GM08714 (cell line): ENCODE measurements around the gene RALY.

Source experiments
- H3K4me3 ChIP-seq: fragments of 200-500 bp; sonication (Bioruptor generic); 2 replicates; pipeline ENCODE4 v1.5.1; 2014; ENCODE audit warnings: mild to moderate bottlenecking, low read length, inconsistent platforms
- ZNF274 ChIP-seq: IDR thresholded peaks from 2 replicates; pipeline ENCODE4 v1.6.1; 2012; ENCODE audit warnings: mild to moderate bottlenecking, low read depth, low read length

Gene RALY

GRCh38 chr20:33977535-33977934 is 16.2 kb upstream of the RALY start:
- TF ChIP-seq ZNF274, result no peak
- H3K4me3 ChIP-seq, result no peak overlapping the region

- TF ChIP-seq ZNF274, result no peak
- no peak overlapping the region for H3K4me3 ChIP-seq
These were observed 14.6 kb upstream of the RALY start for GRCh38 chr20:33979094-33979493.

- no peak for TF ChIP-seq ZNF274
- H3K4me3 ChIP-seq, result no peak overlapping the region
These were observed 12.4 kb upstream of the RALY start for GRCh38 chr20:33981347-33981746.

GRCh38 chr20:33981964-33982363 is 11.7 kb upstream of the RALY start:
- no peak for TF ChIP-seq ZNF274
- H3K4me3 ChIP-seq, result no peak overlapping the region

GRCh38 chr20:33983371-33983770 is 10.3 kb upstream of the RALY start:
- no peak for TF ChIP-seq ZNF274
- H3K4me3 ChIP-seq, result no peak overlapping the region

- H3K4me3 ChIP-seq, result no peak overlapping the region
- TF ChIP-seq ZNF274, result no peak
These were observed 9.5 kb upstream of the RALY start for GRCh38 chr20:33984182-33984719.

- TF ChIP-seq ZNF274, result no peak
These were observed 8.4 kb upstream of the RALY start for GRCh38 chr20:33985280-33985679.

GRCh38 chr20:33985830-33986229 is 7.9 kb upstream of the RALY start:
- H3K4me3 ChIP-seq, result no peak overlapping the region
- no peak for TF ChIP-seq ZNF274

More at GRCh38 chr20:33985280-33985679, 8.4 kb upstream of the RALY start:
- no peak overlapping the region for H3K4me3 ChIP-seq

- no peak for TF ChIP-seq ZNF274
- no peak overlapping the region for H3K4me3 ChIP-seq
These were observed 7.0 kb upstream of the RALY start for GRCh38 chr20:33986560-33987216.

GRCh38 chr20:33990075-33990474 is 3.6 kb upstream of the RALY start:
- H3K4me3 ChIP-seq, result no peak overlapping the region
- no peak for TF ChIP-seq ZNF274

- TF ChIP-seq ZNF274, result no peak
- H3K4me3 ChIP-seq, result peak overlapping the region; percentile 96; the same call in 1 of the 2 replicates
These were observed 2.2 kb upstream of the RALY start for GRCh38 chr20:33991502-33991901.

GRCh38 chr20:33992145-33992922 is 1.4 kb upstream of the RALY start:
- H3K4me3 ChIP-seq, result peak overlapping the region; percentile 96
- no peak for TF ChIP-seq ZNF274

- H3K4me3 ChIP-seq, result peak overlapping the region; percentile 96
- no peak for TF ChIP-seq ZNF274
These were observed 662 bp upstream of the RALY start for GRCh38 chr20:33992923-33993575.

GRCh38 chr20:33994222-33994913 is 657 bp downstream of the RALY start:
- peak overlapping the region; percentile 96 for H3K4me3 ChIP-seq
- TF ChIP-seq ZNF274, result no peak
